NCI-H524 (cell line): Measurements from ENCODE around the gene MYO5C.

Experiments used
- DNase-seq, 2 experiments: peaks; one replicate each; lab custom pipeline; 2025; lab: John Stamatoyannopoulos, UW

MYO5C gene, protein sequence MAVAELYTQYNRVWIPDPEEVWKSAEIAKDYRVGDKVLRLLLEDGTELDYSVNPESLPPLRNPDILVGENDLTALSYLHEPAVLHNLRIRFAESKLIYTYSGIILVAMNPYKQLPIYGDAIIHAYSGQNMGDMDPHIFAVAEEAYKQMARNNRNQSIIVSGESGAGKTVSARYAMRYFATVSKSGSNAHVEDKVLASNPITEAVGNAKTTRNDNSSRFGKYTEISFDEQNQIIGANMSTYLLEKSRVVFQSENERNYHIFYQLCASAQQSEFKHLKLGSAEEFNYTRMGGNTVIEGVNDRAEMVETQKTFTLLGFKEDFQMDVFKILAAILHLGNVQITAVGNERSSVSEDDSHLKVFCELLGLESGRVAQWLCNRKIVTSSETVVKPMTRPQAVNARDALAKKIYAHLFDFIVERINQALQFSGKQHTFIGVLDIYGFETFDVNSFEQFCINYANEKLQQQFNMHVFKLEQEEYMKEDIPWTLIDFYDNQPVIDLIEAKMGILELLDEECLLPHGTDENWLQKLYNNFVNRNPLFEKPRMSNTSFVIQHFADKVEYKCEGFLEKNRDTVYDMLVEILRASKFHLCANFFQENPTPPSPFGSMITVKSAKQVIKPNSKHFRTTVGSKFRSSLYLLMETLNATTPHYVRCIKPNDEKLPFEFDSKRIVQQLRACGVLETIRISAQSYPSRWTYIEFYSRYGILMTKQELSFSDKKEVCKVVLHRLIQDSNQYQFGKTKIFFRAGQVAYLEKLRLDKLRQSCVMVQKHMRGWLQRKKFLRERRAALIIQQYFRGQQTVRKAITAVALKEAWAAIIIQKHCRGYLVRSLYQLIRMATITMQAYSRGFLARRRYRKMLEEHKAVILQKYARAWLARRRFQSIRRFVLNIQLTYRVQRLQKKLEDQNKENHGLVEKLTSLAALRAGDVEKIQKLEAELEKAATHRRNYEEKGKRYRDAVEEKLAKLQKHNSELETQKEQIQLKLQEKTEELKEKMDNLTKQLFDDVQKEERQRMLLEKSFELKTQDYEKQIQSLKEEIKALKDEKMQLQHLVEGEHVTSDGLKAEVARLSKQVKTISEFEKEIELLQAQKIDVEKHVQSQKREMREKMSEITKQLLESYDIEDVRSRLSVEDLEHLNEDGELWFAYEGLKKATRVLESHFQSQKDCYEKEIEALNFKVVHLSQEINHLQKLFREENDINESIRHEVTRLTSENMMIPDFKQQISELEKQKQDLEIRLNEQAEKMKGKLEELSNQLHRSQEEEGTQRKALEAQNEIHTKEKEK (N-terminal part only)

GRCh38 chr15:52295421-52296001 lies at the start of gene MYO5C:
TSS of gene MYO5C (minus strand) at chr15:52295804. CDS start at chr15:52295636, 168 bp downstream.
- DNase-seq: peak; percentile 83 to 89

DNA sequence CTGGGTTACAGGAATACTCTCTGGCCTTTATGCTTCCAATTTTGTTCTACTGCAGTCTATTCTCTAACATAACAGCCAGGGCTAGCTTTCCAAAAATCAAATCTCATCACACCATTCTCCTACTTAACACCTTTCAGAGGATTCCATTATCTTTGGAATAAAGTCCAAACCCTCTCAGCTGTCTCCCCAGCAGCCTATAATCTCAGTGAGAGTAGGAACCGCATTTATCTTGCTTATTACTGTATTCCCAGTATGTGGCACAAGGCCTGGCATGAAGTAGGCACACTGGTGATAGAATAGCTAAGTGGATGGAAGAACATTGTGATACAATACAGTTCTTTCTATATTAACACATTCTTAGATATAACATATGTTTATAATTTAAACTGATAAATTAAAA lies 49.0 kb upstream of the MYO5C start:
- DNase-seq: no peak

DNA sequence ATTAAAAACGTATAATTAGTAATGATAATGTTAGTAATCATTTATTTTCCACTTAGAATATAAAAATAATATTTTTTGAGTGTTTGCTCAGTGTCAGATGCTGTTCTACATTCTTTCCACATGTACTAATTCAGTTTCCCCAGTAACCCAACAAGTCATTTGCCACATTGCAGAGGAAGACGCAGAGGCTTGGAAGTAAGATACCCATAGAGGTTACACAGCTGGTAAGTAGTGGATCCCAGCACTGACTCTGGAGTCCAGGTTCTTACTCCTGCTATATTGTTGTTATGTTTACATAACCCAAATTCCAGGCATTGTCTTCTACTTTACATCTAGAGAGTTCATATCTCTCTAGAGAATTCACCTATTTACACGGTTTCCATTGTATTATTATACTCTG lies 48.2 kb upstream of the MYO5C start:
- no peak for DNase-seq

DNA sequence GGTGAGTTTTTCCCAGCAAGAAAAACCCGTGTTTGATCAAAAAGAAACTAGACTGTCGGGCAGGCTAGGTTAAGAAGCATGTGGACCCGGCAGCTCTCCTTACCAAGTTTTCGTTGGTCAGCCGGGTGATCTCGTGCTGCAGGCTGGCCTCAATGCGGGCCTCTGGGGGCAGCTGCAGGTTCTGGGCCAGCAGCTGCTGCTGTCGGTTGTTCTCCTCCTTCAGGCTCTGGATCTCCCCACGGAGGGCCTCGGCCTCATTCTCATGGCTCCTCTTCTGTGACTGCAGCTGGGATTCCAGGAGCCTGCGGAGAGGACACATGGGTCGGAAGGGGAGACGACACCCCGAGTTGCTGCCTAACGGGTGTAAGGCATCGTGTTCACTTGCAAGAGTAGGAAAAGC lies 44.5 kb upstream of the MYO5C start:
- DNase-seq: no peak

DNA sequence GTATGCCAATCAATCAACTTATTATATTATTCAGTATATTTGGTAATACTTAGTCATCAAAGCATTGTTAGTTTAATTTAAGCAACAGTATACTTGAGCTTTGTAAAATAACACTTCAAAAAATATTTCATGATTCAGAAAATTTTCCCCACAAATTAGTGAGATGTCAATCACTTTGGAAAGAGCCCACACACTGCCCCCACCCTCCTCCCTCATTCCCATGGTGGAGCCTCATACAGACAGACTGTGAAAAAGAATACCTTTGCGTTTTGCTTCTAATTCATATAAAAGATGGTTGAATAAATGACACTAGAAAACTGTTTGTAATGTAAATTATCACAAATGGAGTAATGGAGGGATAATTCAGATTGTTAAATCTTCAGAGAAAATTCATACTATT lies 43.3 kb upstream of the MYO5C start:
- no peak for DNase-seq

- DNase-seq: peak in 1 of 2 experiments; percentile 21
Measured at GRCh38 chr15:52338058-52338457, 42.5 kb upstream of the MYO5C start.

DNA sequence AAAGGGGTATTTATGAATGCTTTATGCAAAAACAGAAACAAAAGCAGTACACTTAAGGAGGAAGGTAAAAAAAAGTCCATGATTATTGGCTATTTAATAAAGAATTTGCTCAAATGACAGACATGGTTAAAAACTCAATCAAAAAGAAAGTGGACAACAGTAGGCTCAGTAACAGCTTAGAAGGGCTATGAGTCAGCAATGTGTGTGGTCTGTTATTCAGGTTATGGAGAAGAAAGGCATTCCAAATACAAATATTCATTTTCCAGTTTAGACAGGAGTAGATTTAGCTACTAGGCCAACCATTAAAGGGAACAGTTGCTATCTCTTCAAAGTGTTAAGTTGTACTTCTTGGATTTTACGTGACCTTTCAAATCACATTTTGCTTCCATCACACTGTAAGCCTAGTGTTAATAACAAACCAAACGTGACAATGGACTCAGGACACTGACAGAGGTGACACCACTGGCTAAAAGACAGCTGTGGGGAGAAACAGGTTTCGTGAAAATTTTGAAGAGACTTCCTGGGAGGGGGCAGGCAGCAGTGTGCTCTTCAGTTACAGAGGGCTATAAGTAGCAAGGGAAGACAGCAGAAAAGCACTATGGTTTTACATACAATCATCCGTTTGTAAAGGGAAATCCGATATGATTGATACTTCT lies 41.7 kb upstream of the MYO5C start:
- no peak for DNase-seq

DNA sequence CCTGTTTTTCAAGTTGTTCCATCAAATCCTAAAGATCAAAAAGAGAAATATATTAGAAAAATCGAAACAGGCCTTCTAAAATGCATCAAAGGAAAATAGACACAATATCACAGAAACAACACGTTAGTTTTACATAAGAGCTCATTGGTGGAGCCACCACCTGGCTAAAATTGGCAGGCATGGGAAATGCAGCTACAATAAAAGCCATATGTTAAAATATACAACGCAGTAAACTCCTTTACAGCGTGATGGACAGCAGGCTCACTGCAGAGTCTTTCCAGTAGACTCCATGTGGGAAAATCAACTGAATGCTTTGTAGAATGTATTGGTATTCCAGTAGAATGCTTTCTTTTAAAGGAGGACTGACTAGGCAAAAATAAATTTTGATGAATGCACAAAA lies 40.9 kb upstream of the MYO5C start:
- peak; percentile 12 to 72 for DNase-seq

- DNase-seq: no peak
Measured at GRCh38 chr15:52334491-52335160, 39.0 kb upstream of the MYO5C start.

DNA sequence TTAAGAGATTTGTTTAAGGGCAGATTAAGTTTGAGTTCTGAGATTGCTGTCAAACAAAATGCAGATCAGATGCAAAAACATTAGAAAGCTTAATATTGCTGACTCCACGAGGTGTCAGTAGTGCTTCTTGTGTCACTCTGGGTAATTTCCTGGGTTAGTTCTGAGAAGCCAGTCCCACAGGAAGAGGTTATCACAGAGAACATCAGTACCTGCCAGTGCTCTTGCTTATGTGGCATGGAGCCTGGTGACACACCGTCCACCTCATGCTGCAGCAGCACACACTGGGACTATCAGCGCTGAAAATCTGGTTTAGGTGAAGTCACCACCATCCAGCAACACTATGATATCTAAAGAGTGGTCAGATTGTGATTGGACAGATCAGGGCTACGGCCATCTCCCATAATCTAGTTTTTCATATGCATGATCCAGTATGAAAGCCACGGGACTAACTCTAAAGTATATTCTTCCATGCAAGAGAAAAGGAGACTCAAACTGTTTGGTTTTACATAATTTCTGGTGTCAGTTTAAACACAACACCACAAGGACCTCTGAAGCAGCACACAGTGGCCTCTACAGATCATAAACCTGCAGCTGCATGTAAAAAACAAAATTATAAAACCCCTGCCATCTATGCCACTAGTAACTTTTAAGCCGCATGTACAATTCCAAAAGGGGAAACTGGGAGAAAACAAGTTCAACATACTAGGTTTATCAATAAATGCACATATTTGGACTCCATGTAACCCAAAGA lies 36.1 kb upstream of the MYO5C start:
- peak; percentile 23 to 77 for DNase-seq

- no peak for DNase-seq
Measured at GRCh38 chr15:52329987-52330386, 34.4 kb upstream of the MYO5C start.

DNA sequence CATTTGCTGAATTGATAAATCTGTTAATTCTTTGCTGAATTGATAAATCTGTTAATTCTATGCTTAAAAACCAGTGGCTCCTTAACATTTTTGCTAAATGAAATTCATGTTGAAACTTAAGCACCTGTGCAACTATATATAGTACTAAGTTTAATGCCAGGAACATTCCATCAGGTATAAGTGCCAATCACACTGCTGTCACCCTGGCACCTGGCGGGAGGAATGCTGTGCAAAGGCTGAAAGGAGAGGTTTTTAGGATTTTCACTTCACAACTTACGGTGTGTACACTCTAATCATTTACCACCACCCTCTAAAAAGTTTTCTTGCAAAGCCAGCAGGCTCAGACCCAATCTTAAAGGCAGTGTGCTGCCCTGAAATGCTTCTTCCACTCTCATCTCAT lies 33.5 kb upstream of the MYO5C start:
- DNase-seq: no peak

- DNase-seq: no peak
Measured at GRCh38 chr15:52328680-52329079, 33.1 kb upstream of the MYO5C start.

DNA sequence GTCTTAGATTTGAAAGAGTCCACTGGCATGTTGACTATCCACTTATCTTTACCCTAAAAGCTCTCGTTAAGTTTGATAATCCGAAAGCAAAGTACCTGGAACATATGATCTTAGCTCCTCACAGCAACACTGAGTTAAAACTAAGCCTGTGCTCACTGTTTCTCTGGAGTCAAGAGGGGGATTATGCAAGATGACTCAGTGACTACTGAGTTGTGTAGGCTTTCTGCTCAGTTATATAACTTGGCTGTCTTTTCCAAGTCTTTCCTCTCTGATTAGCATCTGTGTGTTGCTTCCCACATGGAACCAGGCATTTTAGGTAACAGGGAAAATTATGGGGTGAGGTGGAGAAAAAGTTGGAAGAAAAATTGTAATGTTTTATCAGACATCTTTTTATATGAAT lies 31.2 kb upstream of the MYO5C start:
- peak; percentile 73 to 92 for DNase-seq

- DNase-seq: no peak
Measured at GRCh38 chr15:52324109-52324508, 28.5 kb upstream of the MYO5C start.

- DNase-seq: no peak
Measured at GRCh38 chr15:52318729-52319500, 23.3 kb upstream of the MYO5C start.

- DNase-seq: no peak
Measured at GRCh38 chr15:52317688-52318087, 22.1 kb upstream of the MYO5C start.

DNA sequence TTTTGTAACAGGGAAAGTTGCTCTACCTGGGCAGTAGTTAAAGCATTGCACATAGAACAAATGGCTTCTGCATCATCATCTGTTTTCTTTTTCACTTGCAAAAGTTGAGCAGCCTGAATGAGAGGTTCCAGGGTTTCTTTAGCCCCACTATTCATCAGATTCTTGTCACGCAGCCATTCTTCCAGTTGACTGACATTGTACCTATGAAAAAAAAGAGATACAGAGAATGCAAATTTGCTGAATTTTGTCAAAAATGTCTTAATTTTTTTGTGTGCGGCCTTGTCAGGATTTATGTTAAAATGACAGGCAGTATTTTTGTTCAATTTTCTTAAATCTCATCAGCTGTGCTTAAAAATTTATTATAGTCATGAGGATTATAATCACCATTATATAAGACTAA lies 21.4 kb upstream of the MYO5C start:
- DNase-seq: no peak

- no peak for DNase-seq
Measured at GRCh38 chr15:52309154-52309548, 13.5 kb upstream of the MYO5C start.
